CD4-positive, alpha-beta T cell treated with Interleukin-15 for 4 hours (primary cell): ENCODE results near the gene SAMD10.
"Not testable (repeated sequence)": the region's sequence is repeated elsewhere in the genome, so short reads cannot be mapped to it uniquely, and the experiment has no call there.

Experiments
- DNase-seq: peaks from one replicate; pipeline ENCODE4 v3.0.0-alpha.2; 2020; ENCODE audit warnings: low spot score

The SAMD10 gene

GRCh38 chr20:64001607-64002011, 22.2 kb upstream of the SAMD10 start:
- DNase-seq: no peak

- DNase-seq: no peak
These were observed 21.5 kb upstream of the SAMD10 start for GRCh38 chr20:64000906-64001305.

DNA sequence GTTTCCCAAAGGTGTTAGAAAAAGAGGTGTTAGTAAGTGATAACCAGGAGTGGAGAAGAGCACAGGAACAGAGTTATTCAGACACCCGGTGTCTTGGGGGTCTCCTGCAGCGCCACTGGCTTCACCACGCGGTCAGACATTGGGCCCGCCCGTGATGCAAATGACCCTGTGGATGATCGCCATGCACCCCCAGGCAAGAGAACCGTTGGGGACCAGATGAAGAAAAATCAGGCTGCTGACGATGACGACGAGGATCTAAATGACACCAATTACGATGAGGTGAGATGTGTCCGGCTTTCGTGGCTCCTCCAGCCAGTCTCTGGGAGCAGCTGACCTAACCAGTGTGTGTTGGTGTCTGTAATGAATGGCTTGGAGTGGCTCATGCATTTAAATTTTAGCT, 3.5 kb upstream of the SAMD10 start:
- no peak for DNase-seq

- DNase-seq: peak; percentile 94
These were observed 1.6 kb upstream of the SAMD10 start, which contains the start of gene PRPF6 for GRCh38 chr20:63980806-63981728. PRPF6 (plus strand) TSS chr20:63981132; CDS start chr20:63981246, 114 bp downstream.

DNA sequence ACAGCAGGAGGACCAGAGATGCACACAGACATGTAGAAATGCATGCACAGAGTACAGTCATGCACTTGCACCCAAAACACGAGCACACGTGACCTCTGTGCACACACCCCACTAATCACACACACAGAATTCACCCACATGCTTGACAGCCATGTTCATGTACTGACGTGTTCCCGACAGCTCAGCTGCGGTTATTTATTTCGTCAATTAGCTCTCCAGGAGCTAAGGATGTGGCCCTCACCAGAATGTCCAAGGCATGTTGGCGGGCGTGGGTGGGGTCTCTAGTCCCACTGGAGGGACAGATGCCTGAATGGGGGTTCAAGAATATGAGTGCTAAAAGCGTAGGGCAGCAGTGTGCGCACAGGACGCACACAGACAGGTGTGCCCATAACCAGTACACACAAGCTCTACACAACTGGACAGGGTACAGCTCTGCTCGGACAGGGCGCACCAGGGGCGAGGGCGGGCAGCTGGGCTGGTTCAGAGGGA, 919 bp upstream of the SAMD10 start:
- peak; percentile 37 for DNase-seq

DNA sequence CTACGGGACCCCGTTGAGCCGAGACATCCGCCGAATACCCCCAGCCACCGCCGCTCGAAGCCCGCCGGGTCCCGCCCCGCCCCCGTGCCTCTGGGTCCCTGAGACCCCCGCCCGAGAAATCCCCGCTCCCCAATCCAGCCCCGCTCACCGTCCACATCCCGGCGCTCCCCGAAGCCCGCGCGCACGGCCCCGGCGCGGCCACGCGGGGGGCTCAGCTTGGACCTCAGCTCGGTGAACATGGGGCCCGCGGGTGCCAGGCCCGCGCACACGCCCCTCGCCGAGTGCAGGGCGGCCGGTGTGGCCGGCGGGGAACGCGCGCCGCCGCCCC, 249 bp downstream of the SAMD10 start:
- DNase-seq: no peak

DNA sequence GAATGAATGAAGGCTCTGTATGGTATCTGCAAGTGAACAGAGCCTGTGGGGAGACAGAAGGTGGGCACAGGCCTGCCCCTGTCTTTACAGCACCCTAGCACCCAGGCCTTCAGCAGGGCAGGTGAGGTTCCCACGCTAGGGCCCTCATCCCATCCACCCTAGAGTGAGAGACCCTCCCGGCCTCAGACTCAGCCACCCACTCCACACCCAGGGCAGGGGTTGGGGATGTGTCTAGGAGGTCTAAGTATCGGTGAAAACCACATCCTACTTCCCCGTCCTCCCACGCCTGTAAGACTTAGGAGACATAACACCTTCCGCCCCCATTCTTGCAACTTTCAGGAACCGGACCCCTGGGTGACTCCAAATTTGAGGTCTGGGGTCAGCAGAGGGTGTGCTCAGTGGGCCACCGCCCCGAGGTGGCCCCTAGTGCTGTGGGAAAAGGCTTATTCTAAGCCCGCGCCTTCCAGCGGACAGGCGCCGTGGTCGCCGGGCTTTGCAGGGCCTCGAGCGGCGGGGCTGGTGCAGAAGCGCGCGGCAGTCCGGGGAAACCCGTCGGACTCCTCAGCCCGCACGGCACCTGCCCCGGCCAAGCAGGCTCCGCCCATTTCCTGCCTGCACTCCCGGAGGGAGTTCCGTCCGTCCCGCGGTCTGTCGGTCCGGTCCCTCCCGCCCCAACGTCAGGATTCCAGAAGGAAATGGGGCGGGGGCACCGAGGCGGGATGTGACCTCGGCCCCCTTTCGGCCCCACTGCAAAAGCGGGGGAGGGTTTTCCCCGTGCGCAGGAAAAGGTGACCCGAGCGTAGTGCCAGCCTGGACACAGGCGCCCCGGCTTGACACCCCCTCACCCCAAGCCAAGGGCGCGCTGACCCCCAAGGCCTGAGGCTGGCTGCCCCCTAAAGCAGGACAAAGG, 868 bp downstream of the SAMD10 start:
- peak; percentile 45 for DNase-seq

GRCh38 chr20:63977739-63978276, 1.6 kb downstream of the SAMD10 start:
- DNase-seq: peak; percentile 67

GRCh38 chr20:63976980-63977738, 2.3 kb downstream of the SAMD10 start:
- no peak for DNase-seq

DNA sequence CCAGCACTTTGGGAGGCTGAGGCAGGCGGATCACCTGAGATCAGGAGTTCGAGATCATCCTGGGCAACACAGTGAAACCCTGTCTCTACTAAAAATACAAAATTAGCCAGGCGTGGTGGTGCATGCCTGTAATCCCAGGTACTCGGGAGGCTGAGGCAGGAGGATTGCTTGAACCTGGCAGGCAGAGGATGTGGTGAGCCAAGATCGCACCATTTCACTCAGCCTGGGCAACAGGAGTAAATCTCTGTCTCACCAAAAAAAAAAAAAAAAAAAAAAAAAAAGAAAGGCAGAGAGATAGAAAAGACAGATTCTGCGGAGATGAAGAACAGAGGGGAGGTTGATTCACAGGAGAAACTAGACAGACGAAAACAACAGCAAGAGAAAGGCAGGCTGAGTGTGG, 2.9 kb downstream of the SAMD10 start:
- DNase-seq: not testable (repeated sequence)

DNA sequence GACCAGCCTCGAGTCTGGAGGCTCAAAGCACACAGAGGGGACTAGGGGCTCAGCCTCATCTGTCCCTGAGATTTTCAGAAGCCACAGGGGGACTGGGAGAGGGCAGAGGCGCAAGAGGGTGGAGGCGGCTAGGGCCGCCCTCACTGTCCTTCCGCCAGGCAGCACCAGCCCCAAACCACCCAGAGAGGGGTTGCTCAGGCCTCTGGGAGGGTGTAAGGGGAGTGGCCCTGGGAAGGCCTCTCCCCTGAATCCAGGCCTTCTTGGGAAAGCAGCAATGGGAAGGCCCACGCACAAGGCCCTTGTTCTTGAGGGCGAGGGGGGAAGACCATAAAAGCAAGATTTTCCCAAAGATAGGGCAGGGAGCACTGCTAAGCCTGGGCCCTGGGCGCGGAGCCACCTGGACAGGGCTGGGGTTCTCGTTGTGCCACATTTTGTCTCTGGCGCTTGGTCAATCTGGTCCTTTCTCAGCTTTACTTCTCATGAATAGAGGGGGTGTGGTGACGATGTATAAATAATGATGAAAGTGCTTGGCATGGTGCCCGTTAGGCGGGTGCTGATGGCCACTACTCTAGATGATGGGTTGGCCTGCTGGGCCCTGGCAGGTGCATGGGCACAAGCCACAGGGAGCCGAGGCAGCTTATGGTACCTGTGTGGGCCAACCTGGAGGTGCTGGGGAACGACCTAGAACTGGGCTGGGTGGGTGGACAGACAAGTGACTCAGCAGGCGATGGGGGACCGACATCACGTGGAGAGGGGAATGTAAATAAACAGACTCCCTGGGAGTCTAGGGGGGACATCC, 4.8 kb downstream of the SAMD10 start:
- DNase-seq: no peak

DNA sequence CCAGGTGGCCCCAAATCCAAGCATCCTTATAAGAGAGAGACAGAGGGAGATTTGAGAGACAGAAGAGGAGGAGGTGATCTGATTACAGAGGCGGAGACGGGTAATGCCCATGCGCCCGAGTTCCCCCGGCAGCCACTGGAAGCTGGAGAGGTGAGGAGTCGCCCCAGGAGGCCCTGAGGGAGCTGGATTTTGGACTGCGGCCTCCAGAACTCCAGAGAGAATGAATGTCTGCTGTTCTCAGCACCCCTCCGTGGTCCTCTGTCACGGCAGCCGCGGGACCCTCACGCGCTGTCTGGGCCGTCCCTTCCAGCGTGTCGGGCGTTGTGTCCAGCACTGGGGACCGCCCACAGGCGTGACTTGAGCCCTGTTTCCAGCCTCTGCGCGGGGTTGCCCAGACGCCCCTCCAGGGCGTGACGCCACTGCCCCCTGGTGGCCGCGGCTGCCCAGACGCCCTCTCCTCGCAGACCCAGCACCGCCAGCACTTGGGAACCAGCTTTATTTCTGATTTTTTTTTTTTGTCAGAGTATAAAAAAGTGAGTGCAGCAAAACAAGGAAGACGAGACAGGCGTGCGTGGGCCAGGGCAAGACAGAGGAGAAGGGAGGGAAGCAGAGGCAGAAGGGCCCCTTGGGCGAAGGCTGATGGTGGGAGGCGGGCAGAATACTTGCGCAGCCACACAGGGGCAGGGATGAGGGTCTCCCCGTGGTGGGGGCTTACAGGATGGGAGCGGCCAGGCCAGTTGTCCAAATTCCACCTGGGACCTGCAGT, 5.6 kb downstream of the SAMD10 start:
- DNase-seq: peak; percentile 74

DNA sequence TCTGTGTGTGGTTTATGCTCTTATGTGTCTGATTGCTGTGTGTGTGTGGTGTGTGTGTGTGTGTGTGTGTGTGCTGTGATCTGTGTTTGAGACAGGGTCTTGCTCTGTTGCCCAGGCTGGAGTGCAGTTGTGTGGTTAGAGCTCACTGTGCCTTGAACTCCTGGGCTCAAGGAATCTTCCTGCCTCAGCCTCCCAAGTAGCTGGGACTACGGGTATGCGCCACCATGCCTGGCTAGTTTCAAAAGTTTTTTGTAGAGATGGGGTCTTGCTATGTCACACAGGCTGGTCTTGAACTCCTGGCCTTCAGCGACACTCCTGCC, 6.3 kb downstream of the SAMD10 start:
- DNase-seq: no peak

- DNase-seq: no peak
These were observed 6.9 kb downstream of the SAMD10 start for GRCh38 chr20:63972312-63973159.

GRCh38 chr20:63971960-63972311, 7.5 kb downstream of the SAMD10 start:
- not testable (repeated sequence) for DNase-seq

DNA sequence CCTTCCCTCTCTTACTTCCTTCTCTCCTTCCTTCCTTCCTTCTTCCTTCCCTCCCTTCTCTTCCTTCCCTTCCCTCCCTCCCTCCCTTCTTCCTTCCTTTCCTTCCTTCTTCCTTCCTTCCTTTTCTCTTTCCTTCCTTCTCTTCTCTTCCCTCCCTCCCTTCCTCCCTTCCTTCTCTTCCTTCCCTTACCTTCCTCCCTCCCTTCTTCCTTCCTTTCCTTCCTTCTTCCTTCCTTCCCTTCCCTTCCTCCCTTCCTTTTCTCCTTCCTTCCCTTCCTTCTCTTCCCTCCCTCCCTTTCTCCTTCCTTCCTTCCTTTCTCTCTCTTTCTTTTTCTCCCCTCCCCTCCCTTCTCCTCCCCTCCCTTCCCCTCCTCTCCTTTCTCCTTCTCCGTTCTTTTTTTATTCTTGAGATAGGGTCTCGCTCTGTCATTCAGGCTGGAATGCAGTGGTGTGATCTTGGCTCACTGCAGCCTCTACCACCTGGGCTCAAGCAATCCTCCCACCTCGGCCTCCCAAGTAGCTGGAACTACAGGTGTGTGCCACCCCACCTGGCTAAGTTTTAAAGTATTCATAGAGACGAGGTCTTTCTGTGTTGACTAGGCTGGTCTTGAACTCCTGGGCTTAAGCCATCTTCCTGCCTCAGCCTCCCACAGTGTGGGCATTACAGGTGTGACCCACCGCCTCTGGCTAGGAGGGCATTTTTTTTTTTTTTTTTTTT, 8.6 kb downstream of the SAMD10 start:
- DNase-seq: no peak

- peak; percentile 61 for DNase-seq
These were observed 9.4 kb downstream of the SAMD10 start, which contains the start of gene ZNF512B for GRCh38 chr20:63969838-63970713. ZNF512B (minus strand) TSS chr20:63969930; CDS start chr20:63967950, 1,980 bp downstream.
